Caco-2 (cell line): ENCODE measurements around the gene CLDND1. TPM values are rescaled to one million over a fixed set of nuclear protein-coding genes. Genes with fewer than 3 reads are reported as not detected.

Experiments
- BruUV-seq: library from RNA; stranded (reverse); fragments of 400-500 nt; replicated peaks from 2 replicates; lab custom pipeline; 2021; lab: Mats Ljungman, UMichigan
- CTCF ChIA-PET: fragments of 300-600 bp; sonication (Branson Sonifier 250); formaldehyde crosslinking; loops from one replicate; lab custom pipeline; 2022; ENCODE audit warnings: antibody characterized with exemption; lab: Charles Lee
- POLR2A ChIA-PET: fragments of 300-600 bp; sonication (Branson Sonifier 250); formaldehyde crosslinking; loops from one replicate; lab custom pipeline; 2022; ENCODE audit warnings: antibody characterized with exemption; lab: Charles Lee
- DNase-seq, 2 experiments: peaks; one replicate each; pipeline versions ENCODE4 v3.0.0 to v3.0.0-alpha.2; 2020 to 2022
- H3K27me3 ChIP-seq: replicated peaks from 2 replicates; pipeline ENCODE4 v1.6.0; 2011; ENCODE audit warnings: low read length; ENCODE audit not compliant: control insufficient read depth, insufficient read depth
- H3K36me3 ChIP-seq: 2 replicates; pipeline ENCODE4 v1.5.1; 2011; ENCODE audit warnings: low read length; ENCODE audit not compliant: control insufficient read depth, insufficient read depth
- H3K4me1 ChIP-seq: fragments of 250-450 bp; sonication (Bioruptor Pico); 2 replicates; pipeline ENCODE4 v1.5.1; 2020; ENCODE audit warnings: mild to moderate bottlenecking
- H3K4me3 ChIP-seq: 2 replicates; pipeline ENCODE4 v1.5.1; 2011; ENCODE audit warnings: low read depth, mild to moderate bottlenecking, control low read depth, low read length
- H3K9me3 ChIP-seq: fragments of 250-450 bp; sonication (Bioruptor Pico); 2 replicates; pipeline ENCODE4 v1.5.1; 2020; ENCODE audit warnings: mild to moderate bottlenecking, moderate library complexity
- H3K27ac Mint-ChIP-seq: one replicate; pipeline ENCODE4 v1.8.0; 2022; ENCODE audit warnings: mixed read lengths; ENCODE audit not compliant: unreplicated experiment
- H3K27me3 Mint-ChIP-seq: one replicate; pipeline ENCODE4 v1.8.0; 2022; ENCODE audit warnings: mixed read lengths; ENCODE audit not compliant: insufficient read depth, unreplicated experiment
- H3K36me3 Mint-ChIP-seq: one replicate; pipeline ENCODE4 v1.8.0; 2022; ENCODE audit warnings: mild to moderate bottlenecking, mixed read lengths; ENCODE audit not compliant: insufficient read depth, unreplicated experiment
- H3K4me1 Mint-ChIP-seq: one replicate; pipeline ENCODE4 v1.8.0; 2022; ENCODE audit warnings: low read depth, mixed read lengths; ENCODE audit not compliant: unreplicated experiment
- H3K4me3 Mint-ChIP-seq: one replicate; pipeline ENCODE4 v1.8.0; 2022; ENCODE audit warnings: mild to moderate bottlenecking, moderate library complexity, mixed read lengths; ENCODE audit not compliant: unreplicated experiment
- H3K9me3 Mint-ChIP-seq: one replicate; pipeline ENCODE4 v1.8.0; 2022; ENCODE audit warnings: mixed read lengths; ENCODE audit not compliant: unreplicated experiment
- intact Hi-C: fragments of 100-400 bp; cut with micrococcal nuclease; formaldehyde crosslinking; loops from one replicate; pipeline ENCODE4 v1.10.0; 2022; ENCODE audit not compliant: unreplicated experiment
- total RNA-seq: library from RNA; stranded (reverse); gene quantifications from 2 replicates; pipeline ENCODE4 v1.2.3, GENCODE V29; 2022
- TF ChIP-seq, protein P1 (sequence below), 2 experiments: fragments of 200-600 bp in 1 of 2; IDR thresholded peaks; 1 replicate in 1 of 2; 2 replicates in 1 of 2; pipeline versions ENCODE4 v1.5.1 to v1.8.0; 2011 to 2022; ENCODE audit warnings: antibody characterized with exemption in 1 of 2, control low read depth in 1 of 2, inconsistent platforms in 1 of 2, low read depth in 1 of 2, low read length in 1 of 2, mild to moderate bottlenecking in 1 of 2, moderate library complexity in 1 of 2; ENCODE audit not compliant: insufficient read depth in 1 of 2, severe bottlenecking in 1 of 2, unreplicated experiment in 1 of 2

Gene CLDND1
- total RNA-seq, 1 experiment from 2014 or later = 56.0 TPM

DNA sequence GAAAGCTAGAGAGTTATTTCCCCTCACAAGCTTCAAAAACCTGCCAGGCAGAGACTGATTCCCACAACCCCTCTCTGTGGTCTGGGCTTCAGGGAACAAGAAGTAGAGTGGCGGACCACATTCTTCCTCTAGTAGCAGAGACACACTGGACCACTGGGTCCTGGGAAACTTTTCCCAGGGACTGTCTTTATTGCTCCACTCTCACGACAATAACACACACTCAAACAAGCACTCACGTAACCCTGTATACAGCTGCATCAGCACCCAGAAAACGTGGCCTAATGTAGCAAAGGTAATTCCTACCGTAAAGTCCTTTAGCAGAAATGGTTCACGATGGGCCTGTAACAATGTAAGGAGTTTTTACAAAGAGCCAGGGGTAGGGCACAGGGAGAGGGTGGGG lies 43.1 kb upstream of the CLDND1 start:
- TF ChIP-seq, protein P1, sequence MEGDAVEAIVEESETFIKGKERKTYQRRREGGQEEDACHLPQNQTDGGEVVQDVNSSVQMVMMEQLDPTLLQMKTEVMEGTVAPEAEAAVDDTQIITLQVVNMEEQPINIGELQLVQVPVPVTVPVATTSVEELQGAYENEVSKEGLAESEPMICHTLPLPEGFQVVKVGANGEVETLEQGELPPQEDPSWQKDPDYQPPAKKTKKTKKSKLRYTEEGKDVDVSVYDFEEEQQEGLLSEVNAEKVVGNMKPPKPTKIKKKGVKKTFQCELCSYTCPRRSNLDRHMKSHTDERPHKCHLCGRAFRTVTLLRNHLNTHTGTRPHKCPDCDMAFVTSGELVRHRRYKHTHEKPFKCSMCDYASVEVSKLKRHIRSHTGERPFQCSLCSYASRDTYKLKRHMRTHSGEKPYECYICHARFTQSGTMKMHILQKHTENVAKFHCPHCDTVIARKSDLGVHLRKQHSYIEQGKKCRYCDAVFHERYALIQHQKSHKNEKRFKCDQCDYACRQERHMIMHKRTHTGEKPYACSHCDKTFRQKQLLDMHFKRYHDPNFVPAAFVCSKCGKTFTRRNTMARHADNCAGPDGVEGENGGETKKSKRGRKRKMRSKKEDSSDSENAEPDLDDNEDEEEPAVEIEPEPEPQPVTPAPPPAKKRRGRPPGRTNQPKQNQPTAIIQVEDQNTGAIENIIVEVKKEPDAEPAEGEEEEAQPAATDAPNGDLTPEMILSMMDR (IDR thresholded peaks at IDR 0.05; ENCODE audit: insufficient read depth in 1 of 2, low read depth in 1 of 2, low read length in 1 of 2, severe bottlenecking in 1 of 2, unreplicated experiment in 1 of 2) = no peak
- no peaks in the 10 kb centered on the region for H3K4me1 ChIP-seq
- no peaks in the 10 kb centered on the region for H3K9me3 ChIP-seq
- H3K27me3 Mint-ChIP-seq = no peaks in the 10 kb centered on the region
- intact Hi-C loops = no loop called here
- H3K4me3 Mint-ChIP-seq = no peak overlapping the region
- DNase-seq = no peak
- H3K27ac Mint-ChIP-seq = no peak overlapping the region
- H3K36me3 Mint-ChIP-seq = no peaks in the 10 kb centered on the region
- no peaks in the 10 kb centered on the region for H3K27me3 ChIP-seq
- ChIA-PET CTCF (no interaction called here), POLR2A (interaction anchor here (0.7 kb wide), 1 partner anchor 249 kb away, joined by 3 read pairs; no protein-coding TSS in a partner anchor)
- BruUV-seq = no TSS peak
- no peaks in the 10 kb centered on the region for H3K9me3 Mint-ChIP-seq
- H3K36me3 ChIP-seq = no peaks in the 10 kb centered on the region
- no peaks in the 10 kb centered on the region for H3K4me1 Mint-ChIP-seq
- no peak overlapping the region for H3K4me3 ChIP-seq

DNA sequence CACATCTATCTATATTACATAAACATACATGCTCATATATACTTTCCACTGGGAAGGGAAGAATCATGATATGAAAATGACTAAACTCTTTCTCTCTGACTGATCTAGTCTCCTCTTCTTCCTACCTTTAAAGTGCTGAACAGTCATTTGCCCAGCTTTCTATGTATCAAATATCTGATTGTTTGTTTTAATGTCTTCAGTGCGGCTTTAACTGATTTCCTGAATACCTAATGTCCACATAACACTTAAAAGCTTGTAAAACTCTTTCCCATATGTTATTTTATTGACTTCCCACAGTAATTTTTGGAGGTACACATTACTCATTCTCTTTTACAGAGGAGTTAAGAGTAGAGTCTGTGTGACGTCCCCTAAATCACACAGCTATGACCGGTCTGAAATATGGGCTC lies 42.5 kb upstream of the CLDND1 start:
- no peaks in the 10 kb centered on the region for H3K9me3 Mint-ChIP-seq

DNA sequence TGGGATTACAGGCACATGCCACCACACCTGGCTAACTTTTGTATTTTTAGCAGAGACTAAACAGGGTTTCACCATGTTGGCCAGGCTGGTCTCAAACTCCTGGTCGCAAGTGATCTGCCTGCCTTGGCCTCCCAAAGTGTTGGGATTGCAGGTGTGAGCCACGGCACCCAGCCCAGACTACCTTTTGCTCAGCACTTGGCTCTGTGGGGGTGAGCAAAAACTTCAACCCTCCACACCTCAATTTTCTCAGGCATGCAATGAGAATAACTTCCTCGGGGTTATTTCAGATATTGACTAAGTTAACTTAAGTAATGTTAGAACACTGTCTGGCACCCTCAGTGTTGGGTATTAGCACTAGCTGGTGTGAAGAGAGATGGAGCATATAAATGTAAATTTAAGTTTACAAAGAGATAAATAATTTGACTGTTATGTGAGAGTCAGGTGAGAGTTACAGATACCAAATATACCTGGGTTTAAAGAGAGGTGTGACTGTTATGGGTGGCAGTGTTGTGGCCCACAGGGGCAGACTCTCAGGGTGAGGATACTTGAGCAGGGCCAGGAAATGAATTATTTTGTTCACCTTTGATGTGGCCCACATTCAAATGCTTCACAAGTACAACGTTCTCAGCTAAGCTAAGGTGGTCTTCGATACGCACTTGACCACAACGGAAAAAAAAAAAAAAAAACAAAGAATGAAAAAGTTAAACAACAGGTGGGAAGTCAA lies 41.7 kb upstream of the CLDND1 start:
- intact Hi-C loops = no loop called here
- Mint-ChIP-seq H3K27me3 (no peaks in the 10 kb centered on the region), H3K4me3 (no peak overlapping the region), H3K4me1 (no peaks in the 10 kb centered on the region), H3K36me3 (no peaks in the 10 kb centered on the region), H3K27ac (no peak overlapping the region), H3K9me3 (no peaks in the 10 kb centered on the region)
- Histone ChIP-seq H3K27me3 (no peaks in the 10 kb centered on the region), H3K4me1 (no peaks in the 10 kb centered on the region), H3K9me3 (no peaks in the 10 kb centered on the region), H3K36me3 (no peaks in the 10 kb centered on the region), H3K4me3 (no peak overlapping the region)
- ChIA-PET POLR2A (no interaction called here), CTCF (no interaction called here)
- DNase-seq = no peak
- TF ChIP-seq, protein P1 (IDR thresholded peaks at IDR 0.05; ENCODE audit: insufficient read depth in 1 of 2, low read depth in 1 of 2, low read length in 1 of 2, severe bottlenecking in 1 of 2, unreplicated experiment in 1 of 2) = no peak
- no TSS peak for BruUV-seq

More for the DNA sequence above, 42.5 kb upstream of the CLDND1 start:
- DNase-seq = no peak
- no peaks in the 10 kb centered on the region for H3K36me3 Mint-ChIP-seq
- POLR2A ChIA-PET = interaction anchor here (0.7 kb wide), 1 partner anchor 250 kb away, joined by 3 read pairs; no protein-coding TSS in a partner anchor
- H3K4me1 ChIP-seq = no peaks in the 10 kb centered on the region
- H3K27ac Mint-ChIP-seq = no peak overlapping the region
- H3K27me3 Mint-ChIP-seq = no peaks in the 10 kb centered on the region
- H3K4me3 Mint-ChIP-seq = no peak overlapping the region
- H3K4me3 ChIP-seq = no peak overlapping the region
- H3K4me1 Mint-ChIP-seq = no peaks in the 10 kb centered on the region
- BruUV-seq = no TSS peak
- TF ChIP-seq, protein P1 (IDR thresholded peaks at IDR 0.05; ENCODE audit: insufficient read depth in 1 of 2, low read depth in 1 of 2, low read length in 1 of 2, severe bottlenecking in 1 of 2, unreplicated experiment in 1 of 2) = no peak
- no peaks in the 10 kb centered on the region for H3K27me3 ChIP-seq
- no peaks in the 10 kb centered on the region for H3K36me3 ChIP-seq
- no peaks in the 10 kb centered on the region for H3K9me3 ChIP-seq
- intact Hi-C loops = no loop called here
- CTCF ChIA-PET = no interaction called here
